H54 (cell line): ENCODE results near the gene ATP6V1B1.

Source experiments
- DNase-seq: peaks from one replicate; pipeline ENCODE4 v3.0.0; 2011; ENCODE audit warnings: low spot score, mixed read lengths; ENCODE audit not compliant: insufficient read length
- FAIRE-seq: peaks from 3 replicates; lab custom pipeline; 2011; peaks lifted over from hg19 to GRCh38; lab: Jason Lieb, UNC
- POLR2A ChIP-seq: IDR thresholded peaks from 2 replicates; pipeline ENCODE4 v1.6.1; 2011; ENCODE audit warnings: low read depth, mild to moderate bottlenecking, low read length

Gene ATP6V1B1

GRCh38 chr2:70895998-70896764 is 39.5 kb upstream of the ATP6V1B1 start:
- TF ChIP-seq POLR2A = no peak
- no peak for DNase-seq
- no peak for FAIRE-seq

GRCh38 chr2:70896765-70897202 is 38.9 kb upstream of the ATP6V1B1 start:
- TF ChIP-seq POLR2A = no peak
- FAIRE-seq = no peak
- no peak for DNase-seq

- no peak for TF ChIP-seq POLR2A
- no peak for DNase-seq
- no peak for FAIRE-seq
Measured at GRCh38 chr2:70897203-70897976, 38.3 kb upstream of the ATP6V1B1 start.

GRCh38 chr2:70897977-70898226 is 37.8 kb upstream of the ATP6V1B1 start:
- no peak for TF ChIP-seq POLR2A
- no peak for FAIRE-seq
- no peak for DNase-seq

- TF ChIP-seq POLR2A = no peak
- DNase-seq (no peak), FAIRE-seq (no peak)
Measured at GRCh38 chr2:70898363-70899240, 37.1 kb upstream of the ATP6V1B1 start.

GRCh38 chr2:70901227-70902066 is 34.3 kb upstream of the ATP6V1B1 start:
- DNase-seq = peak; percentile 35
- FAIRE-seq = no peak
- peak; percentile 26; the same call in 1 of the 2 replicates for TF ChIP-seq POLR2A

GRCh38 chr2:70902067-70902442 is 33.6 kb upstream of the ATP6V1B1 start:
- DNase-seq (no peak), FAIRE-seq (no peak)
- no peak for TF ChIP-seq POLR2A

- DNase-seq = no peak
- TF ChIP-seq POLR2A = no peak
- no peak for FAIRE-seq
Measured at GRCh38 chr2:70902579-70902978, 33.1 kb upstream of the ATP6V1B1 start.

GRCh38 chr2:70903171-70903570 is 32.5 kb upstream of the ATP6V1B1 start:
- TF ChIP-seq POLR2A = no peak
- FAIRE-seq (no peak), DNase-seq (no peak)

GRCh38 chr2:70903641-70904340 is 31.9 kb upstream of the ATP6V1B1 start:
- DNase-seq (no peak), FAIRE-seq (no peak)
- TF ChIP-seq POLR2A = no peak

- TF ChIP-seq POLR2A = no peak
- no peak for FAIRE-seq
- no peak for DNase-seq
Measured at GRCh38 chr2:70904371-70905216, 31.1 kb upstream of the ATP6V1B1 start.
